Measurements from ENCODE around the gene S100A13.
"Not testable (repeated sequence)": the region's sequence is repeated elsewhere in the genome, so short reads cannot be mapped to it uniquely, and the experiment has no call there.

S100A13 gene

GRCh38 chr1:153626904-153627714, at the start of gene S100A13:
TSS of gene S100A13 (minus strand) at chr1:153627505. CDS start at chr1:153626472, 1,033 bp downstream.
- Histone ChIP-seq H3K36me3 (peaks cover 0 to 41% (median 21%) of the 10 kb centered on the region in 11 experiments; a peak in 16 of 22 replicates), H3K27ac (peak within 1 kb of the TSS; percentile 81 to 93 (median 88)), H4K20me1 (no peaks in the 10 kb centered on the region), H3K4me1 (peaks cover 92 to 99% (median 96%) of the 10 kb centered on the region in 10 experiments), H3K9me3 (replicated peaks in 1 of 11) (peaks cover 0 to 3% (median 0%) of the 10 kb centered on the region in 11 experiments; a peak in 1 of 22 replicates), H3K9ac (peak within 1 kb of the TSS; percentile 82 to 92 (median 85)), H3K27me3 (no peaks in the 10 kb centered on the region), H3K4me3 (peak within 1 kb of the TSS; percentile 57 to 75 (median 66)), H3K4me2 (peak within 1 kb of the TSS; percentile 84 to 100 (median 97))
- no peak for TF ChIP-seq Cebpa-rat (IDR thresholded peaks at IDR 0.05)

- TF ChIP-seq Cebpa-rat (IDR thresholded peaks at IDR 0.05): no peak
- peaks cover 8 to 11% (median 10%) of the 10 kb centered on the region in 11 experiments for H3K27me3 ChIP-seq
Measured at GRCh38 chr1:153673511-153673910, 46.2 kb upstream of the S100A13 start.

GRCh38 chr1:153671628-153672353, 44.5 kb upstream of the S100A13 start:
- Histone ChIP-seq H3K4me2 (peak overlapping the region; percentile 67 to 89 (median 85)), H3K4me1 (peaks cover 21 to 34% (median 28%) of the 10 kb centered on the region in 10 experiments), H4K20me1 (peaks cover 0 to 38% (median 26%) of the 10 kb centered on the region in 11 experiments; a peak in 16 of 22 replicates), H3K4me3 (peak overlapping the region; percentile 59 to 94 (median 68)), H3K36me3 (peaks cover 29 to 35% (median 34%) of the 10 kb centered on the region in 11 experiments), H3K27ac (peak overlapping the region; percentile 43 to 92 (median 65); a peak in 21 of 22 replicates), H3K9ac (peak overlapping the region; percentile 67 to 81 (median 75))
- not testable (repeated sequence) for H3K9me3 ChIP-seq (replicated peaks in 1 of 11); H3K27me3 ChIP-seq

More at GRCh38 chr1:153673511-153673910, 46.2 kb upstream of the S100A13 start:
- Histone ChIP-seq H3K27ac (no peak overlapping the region), H3K4me1 (peaks cover 25 to 37% (median 31%) of the 10 kb centered on the region in 10 experiments), H3K4me2 (no peak overlapping the region), H3K4me3 (no peak overlapping the region), H3K36me3 (peaks cover 12 to 17% (median 17%) of the 10 kb centered on the region in 11 experiments), H3K9ac (no peak overlapping the region), H3K9me3 (replicated peaks in 1 of 11) (no peaks in the 10 kb centered on the region), H4K20me1 (peaks cover 0 to 21% (median 11%) of the 10 kb centered on the region in 11 experiments; a peak in 13 of 22 replicates)

- Histone ChIP-seq H3K4me3 (peak within 1 kb of the TSS; percentile 82 to 98 (median 92)), H3K36me3 (peaks cover 36 to 42% (median 42%) of the 10 kb centered on the region in 11 experiments), H3K9me3 (replicated peaks in 1 of 11) (no peaks in the 10 kb centered on the region), H3K4me2 (peak within 1 kb of the TSS; percentile 90 to 100 (median 94)), H4K20me1 (peaks cover 0 to 45% (median 34%) of the 10 kb centered on the region in 11 experiments; a peak in 16 of 22 replicates), H3K27me3 (no peaks in the 10 kb centered on the region), H3K4me1 (peaks cover 21 to 40% (median 28%) of the 10 kb centered on the region in 10 experiments), H3K27ac (peak within 1 kb of the TSS; percentile 67 to 98 (median 95); a peak in 21 of 22 replicates), H3K9ac (peak within 1 kb of the TSS; percentile 91 to 98 (median 95))
- TF ChIP-seq Cebpa-rat (IDR thresholded peaks at IDR 0.05): no peak
Measured at GRCh38 chr1:153670859-153671627, 43.7 kb upstream of the S100A13 start, which contains the start of gene ILF2. TSS of gene ILF2 (minus strand) at chr1:153670993. CDS start at chr1:153670922, 71 bp downstream.

- H3K4me2 ChIP-seq: peak overlapping the region; percentile 90 to 100 (median 94)
- no peaks in the 10 kb centered on the region for H3K27me3 ChIP-seq
- peaks cover 21 to 40% (median 28%) of the 10 kb centered on the region in 10 experiments for H3K4me1 ChIP-seq
- H4K20me1 ChIP-seq: peaks cover 0 to 52% (median 41%) of the 10 kb centered on the region in 11 experiments; a peak in 16 of 22 replicates
- no peaks in the 10 kb centered on the region for H3K9me3 ChIP-seq (replicated peaks in 1 of 11)
- H3K36me3 ChIP-seq: peaks cover 43 to 49% (median 48%) of the 10 kb centered on the region in 11 experiments
- no peak for TF ChIP-seq Cebpa-rat (IDR thresholded peaks at IDR 0.05)
- H3K9ac ChIP-seq: peak overlapping the region; percentile 91 to 98 (median 95)
- peak overlapping the region; percentile 82 to 98 (median 92) for H3K4me3 ChIP-seq
- peak overlapping the region; percentile 67 to 98 (median 95); a peak in 21 of 22 replicates for H3K27ac ChIP-seq
Measured at GRCh38 chr1:153670257-153670858, 43.1 kb upstream of the S100A13 start.

- H3K27ac ChIP-seq: peak overlapping the region in 10 of 11 experiments; percentile 84 to 98 (median 96); a peak in 18 of 22 replicates
- H3K36me3 ChIP-seq: peaks cover 51 to 56% (median 56%) of the 10 kb centered on the region in 11 experiments
- H3K4me2 ChIP-seq: peak overlapping the region; percentile 90 to 100 (median 94)
- no peak for TF ChIP-seq Cebpa-rat (IDR thresholded peaks at IDR 0.05)
- peak overlapping the region; percentile 91 to 98 (median 95) for H3K9ac ChIP-seq
- H3K9me3 ChIP-seq (replicated peaks in 1 of 11): no peaks in the 10 kb centered on the region
- H3K27me3 ChIP-seq: no peaks in the 10 kb centered on the region
- H4K20me1 ChIP-seq: peaks cover 0 to 60% (median 48%) of the 10 kb centered on the region in 11 experiments; a peak in 17 of 22 replicates
- peaks cover 21 to 41% (median 28%) of the 10 kb centered on the region in 10 experiments for H3K4me1 ChIP-seq
- peak overlapping the region; percentile 82 to 98 (median 92) for H3K4me3 ChIP-seq
Measured at GRCh38 chr1:153669606-153670005, 42.3 kb upstream of the S100A13 start.

- not testable (repeated sequence) for H3K27ac ChIP-seq; H3K27me3 ChIP-seq; H3K9me3 ChIP-seq (replicated peaks in 1 of 11)
- H3K4me2 ChIP-seq: peak overlapping the region; percentile 90 to 100 (median 94)
- peak overlapping the region in 8 of 10 experiments; percentile 82 to 98 (median 92); a peak in 15 of 20 replicates for H3K4me3 ChIP-seq
- peaks cover 60 to 66% (median 65%) of the 10 kb centered on the region in 11 experiments for H3K36me3 ChIP-seq
- H3K9ac ChIP-seq: peak overlapping the region in 10 of 11 experiments; percentile 38 to 98 (median 94); a peak in 14 of 22 replicates
- peaks cover 18 to 50% (median 27%) of the 10 kb centered on the region in 10 experiments for H3K4me1 ChIP-seq
- peaks cover 0 to 67% (median 57%) of the 10 kb centered on the region in 11 experiments; a peak in 17 of 22 replicates for H4K20me1 ChIP-seq
Measured at GRCh38 chr1:153668672-153669071, 41.4 kb upstream of the S100A13 start.

All from BLaER1 treated with 17β-estradiol and CSF1 and Interleukin-3, amounts not matched to agents 10 nM and 100 nM (cell line).